Vagina (tissue), 2 donors: ENCODE data around the gene FASN. TPM values are rescaled to one million over a fixed set of nuclear protein-coding genes. Genes with fewer than 3 reads are reported as not detected.

ENCODE experiments used
- DNase-seq, 2 donors: peaks; one replicate each; pipeline ENCODE4 v3.0.0-alpha.2; 2017; ENCODE audit errors: extremely low spot score in 2 of 2
- H3K27ac ChIP-seq: fragments of 200-600 bp; sonication (generic); one replicate; pipeline ENCODE4 v1.5.1; 2019
- H3K27me3 ChIP-seq: fragments of 200-600 bp; sonication (generic); one replicate; pipeline ENCODE4 v1.5.1; 2019
- H3K36me3 ChIP-seq, 2 donors: fragments of 200-600 bp; sonication (generic); one replicate each; pipeline ENCODE4 v1.5.1; 2017 to 2019
- H3K4me1 ChIP-seq: fragments of 200-600 bp; sonication (generic); one replicate; pipeline ENCODE4 v1.5.1; 2019
- H3K4me3 ChIP-seq, 2 donors: fragments of 200-600 bp; sonication (generic); 1 replicate in 1 of 2; 2 replicates in 1 of 2; pipeline ENCODE4 v1.5.1; 2016 to 2019
- H3K9me3 ChIP-seq: fragments of 200-600 bp; sonication (generic); one replicate; pipeline ENCODE4 v1.5.1; 2019
- CTCF ChIP-seq, 3 experiments: fragments of 450-650 bp in 2 of 3; fragments of 200-600 bp in 1 of 3; sonication (generic) in 1 of 3; IDR thresholded peaks; one replicate each; pipeline ENCODE4 v1.5.1; 2017 to 2019; ENCODE audit warnings: antibody characterized with exemption in 3 of 3, mild to moderate bottlenecking in 2 of 3, moderate library complexity in 2 of 3
- POLR2A ChIP-seq, 2 donors: fragments of 450-650 bp; IDR thresholded peaks; one replicate each; pipeline ENCODE4 v1.6.1; 2017; ENCODE audit warnings: antibody characterized with exemption in 2 of 2, mild to moderate bottlenecking in 2 of 2, moderate library complexity in 2 of 2
- POLR2AphosphoS5 ChIP-seq, 2 donors: sonication (generic); formaldehyde crosslinking; IDR thresholded peaks; one replicate each; pipeline ENCODE4 v1.9.0; 2017; ENCODE audit warnings: antibody characterized with exemption in 2 of 2, mild to moderate bottlenecking in 2 of 2, low read depth in 1 of 2; ENCODE audit not compliant: insufficient read depth in 1 of 2
- intact Hi-C: fragments of 100-400 bp; cut with DNase I; formaldehyde crosslinking; loops from one replicate; pipeline ENCODE4 v1.15.1; 2023
- total RNA-seq: library from RNA; depleted of rRNA; stranded (reverse); fragments of >200 nt; gene quantifications from one replicate; pipeline ENCODE4 v1.2.3, GENCODE V29; 2016

FASN gene
- total RNA-seq, 1 donor from 2014 or later, result 127 TPM

- H3K4me1 ChIP-seq, result peaks cover 77% of the 10 kb centered on the region
- intact Hi-C loops, result no loop called here
- H3K36me3 ChIP-seq, result no peaks in the 10 kb centered on the region
- TF ChIP-seq POLR2AphosphoS5 (IDR thresholded peaks at IDR 0.05; ENCODE audit: insufficient read depth in 1 of 2, low read depth in 1 of 2) (no peak), POLR2A (IDR thresholded peaks at IDR 0.05) (no peak), CTCF (IDR thresholded peaks at IDR 0.05) (no peak)
- DNase-seq, result no peak
- H3K27ac ChIP-seq, result peak overlapping the region; percentile 30
- no peaks in the 10 kb centered on the region for H3K27me3 ChIP-seq
- no peaks in the 10 kb centered on the region for H3K9me3 ChIP-seq
- no peak overlapping the region for H3K4me3 ChIP-seq
Measured at GRCh38 chr17:82101767-82102679, 4.0 kb upstream of the FASN start.

- intact Hi-C loops, result no loop called here
- Histone ChIP-seq H3K27ac (peak overlapping the region; percentile 30), H3K36me3 (no peaks in the 10 kb centered on the region), H3K4me1 (peaks cover 77% of the 10 kb centered on the region), H3K4me3 (no peak overlapping the region), H3K9me3 (no peaks in the 10 kb centered on the region), H3K27me3 (no peaks in the 10 kb centered on the region)
- TF ChIP-seq CTCF (IDR thresholded peaks at IDR 0.05) (no peak), POLR2A (IDR thresholded peaks at IDR 0.05) (no peak), POLR2AphosphoS5 (IDR thresholded peaks at IDR 0.05; ENCODE audit: insufficient read depth in 1 of 2, low read depth in 1 of 2) (no peak)
- DNase-seq, result no peak
Measured at GRCh38 chr17:82101301-82101715, 3.3 kb upstream of the FASN start.

GRCh38 chr17:82100502-82101298 lies 2.7 kb upstream of the FASN start:
- Histone ChIP-seq H3K27me3 (no peaks in the 10 kb centered on the region), H3K4me3 (no peak overlapping the region), H3K36me3 (peaks cover 0 to 4% of the 10 kb centered on the region in 2 donors), H3K9me3 (no peaks in the 10 kb centered on the region), H3K27ac (peak overlapping the region; percentile 32), H3K4me1 (peaks cover 77% of the 10 kb centered on the region)
- intact Hi-C loops, result no loop called here
- no peak for DNase-seq
- TF ChIP-seq POLR2A (IDR thresholded peaks at IDR 0.05), result no peak
- no peak for TF ChIP-seq POLR2AphosphoS5 (IDR thresholded peaks at IDR 0.05; ENCODE audit: insufficient read depth in 1 of 2, low read depth in 1 of 2)
- no peak for TF ChIP-seq CTCF (IDR thresholded peaks at IDR 0.05)

- no peak for TF ChIP-seq POLR2A (IDR thresholded peaks at IDR 0.05)
- TF ChIP-seq POLR2AphosphoS5 (IDR thresholded peaks at IDR 0.05; ENCODE audit: insufficient read depth in 1 of 2, low read depth in 1 of 2), result no peak
- no peak for TF ChIP-seq CTCF (IDR thresholded peaks at IDR 0.05)
- peak overlapping the region; percentile 63 to 98 for H3K4me3 ChIP-seq
- DNase-seq, result no peak
- H3K36me3 ChIP-seq, result peaks cover 0 to 20% of the 10 kb centered on the region in 2 donors
- peak overlapping the region; percentile 93 for H3K27ac ChIP-seq
- intact Hi-C loops, result loop anchor here (5.0 kb wide), 1 partner anchor 67 kb away; the partner anchor contains the start of gene RAC3
- H3K9me3 ChIP-seq, result no peaks in the 10 kb centered on the region
- no peaks in the 10 kb centered on the region for H3K27me3 ChIP-seq
- H3K4me1 ChIP-seq, result peaks cover 68% of the 10 kb centered on the region
Measured at GRCh38 chr17:82098939-82099763, 1.1 kb upstream of the FASN start.
